ENCODE measurements around the gene THSD7A.

THSD7A gene

GRCh38 chr7:11592699-11593098 is 239.3 kb downstream of the THSD7A start:
- DNase-seq (ENCODE audit: low spot score) = no peak
- in situ Hi-C loops (cut with MboI; ENCODE audit: low sequenced_read_pairs, unreplicated experiment) = no loop called here

DNA sequence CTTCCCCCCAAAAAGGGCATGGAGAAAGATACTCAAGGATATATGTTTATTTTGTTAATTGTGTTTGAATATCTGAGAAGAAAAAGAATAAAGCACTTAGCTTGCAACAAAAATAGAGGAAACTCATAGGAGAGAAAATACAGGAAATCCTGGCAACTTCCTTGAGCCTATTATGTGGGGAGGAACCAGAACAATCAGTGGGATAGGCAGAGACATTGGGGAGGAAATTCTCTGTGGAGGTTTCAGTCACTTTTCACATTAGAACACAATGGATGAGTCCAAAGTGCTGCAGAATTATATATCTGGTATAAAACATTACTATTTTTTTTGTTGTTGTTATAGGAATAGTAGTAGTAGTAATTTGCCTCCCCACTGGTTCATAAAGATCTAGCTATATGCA is 240.1 kb downstream of the THSD7A start:
- no peak for DNase-seq (ENCODE audit: low spot score)
- TF ChIP-seq, protein P1, sequence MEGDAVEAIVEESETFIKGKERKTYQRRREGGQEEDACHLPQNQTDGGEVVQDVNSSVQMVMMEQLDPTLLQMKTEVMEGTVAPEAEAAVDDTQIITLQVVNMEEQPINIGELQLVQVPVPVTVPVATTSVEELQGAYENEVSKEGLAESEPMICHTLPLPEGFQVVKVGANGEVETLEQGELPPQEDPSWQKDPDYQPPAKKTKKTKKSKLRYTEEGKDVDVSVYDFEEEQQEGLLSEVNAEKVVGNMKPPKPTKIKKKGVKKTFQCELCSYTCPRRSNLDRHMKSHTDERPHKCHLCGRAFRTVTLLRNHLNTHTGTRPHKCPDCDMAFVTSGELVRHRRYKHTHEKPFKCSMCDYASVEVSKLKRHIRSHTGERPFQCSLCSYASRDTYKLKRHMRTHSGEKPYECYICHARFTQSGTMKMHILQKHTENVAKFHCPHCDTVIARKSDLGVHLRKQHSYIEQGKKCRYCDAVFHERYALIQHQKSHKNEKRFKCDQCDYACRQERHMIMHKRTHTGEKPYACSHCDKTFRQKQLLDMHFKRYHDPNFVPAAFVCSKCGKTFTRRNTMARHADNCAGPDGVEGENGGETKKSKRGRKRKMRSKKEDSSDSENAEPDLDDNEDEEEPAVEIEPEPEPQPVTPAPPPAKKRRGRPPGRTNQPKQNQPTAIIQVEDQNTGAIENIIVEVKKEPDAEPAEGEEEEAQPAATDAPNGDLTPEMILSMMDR (IDR thresholded peaks at IDR 0.05; ENCODE audit: borderline replicate concordance, control extremely low read depth, extremely low read depth, insufficient read depth, missing control alignments) = no peak
- in situ Hi-C loops (cut with MboI; ENCODE audit: low sequenced_read_pairs, unreplicated experiment) = no loop called here

More at GRCh38 chr7:11592699-11593098, 239.3 kb downstream of the THSD7A start:
- TF ChIP-seq, protein P1 (IDR thresholded peaks at IDR 0.05; ENCODE audit: borderline replicate concordance, control extremely low read depth, extremely low read depth, insufficient read depth, missing control alignments) = no peak

DNA sequence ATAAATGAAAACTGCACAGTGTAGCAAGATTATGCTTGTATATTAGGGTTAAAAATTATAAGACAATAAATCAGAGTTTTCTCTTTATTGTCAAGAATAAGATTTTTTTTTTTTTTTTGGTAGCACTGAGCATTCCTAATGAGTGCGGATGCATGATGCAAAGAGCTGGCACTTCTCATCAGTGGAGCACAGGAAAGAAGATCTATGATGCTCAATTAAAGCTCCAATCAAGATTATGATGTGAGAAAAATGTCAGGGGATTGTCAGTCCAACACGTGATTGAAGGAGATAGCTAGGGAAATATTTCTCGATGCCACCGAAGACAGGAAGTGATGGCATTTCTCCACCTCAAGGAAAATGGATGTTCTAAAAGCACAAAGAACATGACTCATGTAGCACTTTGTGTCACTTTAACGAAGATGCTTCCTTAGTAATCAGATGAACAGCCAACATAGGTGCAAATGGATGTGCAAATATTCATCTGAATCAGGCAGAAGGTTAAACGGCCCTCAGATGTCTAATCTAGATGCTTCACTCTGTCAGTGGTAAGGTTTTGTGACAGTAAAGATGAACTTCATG is 240.9 kb downstream of the THSD7A start:
- no peak for DNase-seq (ENCODE audit: low spot score)
- in situ Hi-C loops (cut with MboI; ENCODE audit: low sequenced_read_pairs, unreplicated experiment) = no loop called here
- TF ChIP-seq, protein P1 (IDR thresholded peaks at IDR 0.05; ENCODE audit: borderline replicate concordance, control extremely low read depth, extremely low read depth, insufficient read depth, missing control alignments) = no peak

DNA sequence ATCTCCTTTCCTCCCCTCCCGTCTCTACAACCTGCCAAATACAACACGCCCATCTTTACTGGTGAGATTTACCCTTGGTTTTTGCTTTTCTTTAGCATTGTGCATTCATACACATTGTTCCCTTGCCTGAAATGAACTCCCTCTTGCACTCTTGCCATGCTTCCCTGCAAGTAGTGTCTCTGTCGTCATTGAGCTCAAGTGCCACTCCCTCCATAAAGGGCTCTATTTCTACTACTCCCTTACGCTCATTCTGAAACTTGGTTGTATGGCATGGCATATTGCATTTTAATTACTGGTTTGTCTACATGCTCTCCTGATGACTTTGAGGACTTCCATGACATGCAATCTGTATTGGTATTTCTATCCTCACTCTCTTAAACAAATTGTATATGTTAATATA is 242.7 kb downstream of the THSD7A start:
- in situ Hi-C loops (cut with MboI; ENCODE audit: low sequenced_read_pairs, unreplicated experiment) = no loop called here
- no peak for DNase-seq (ENCODE audit: low spot score)
- TF ChIP-seq, protein P1 (IDR thresholded peaks at IDR 0.05; ENCODE audit: borderline replicate concordance, control extremely low read depth, extremely low read depth, insufficient read depth, missing control alignments) = no peak

DNA sequence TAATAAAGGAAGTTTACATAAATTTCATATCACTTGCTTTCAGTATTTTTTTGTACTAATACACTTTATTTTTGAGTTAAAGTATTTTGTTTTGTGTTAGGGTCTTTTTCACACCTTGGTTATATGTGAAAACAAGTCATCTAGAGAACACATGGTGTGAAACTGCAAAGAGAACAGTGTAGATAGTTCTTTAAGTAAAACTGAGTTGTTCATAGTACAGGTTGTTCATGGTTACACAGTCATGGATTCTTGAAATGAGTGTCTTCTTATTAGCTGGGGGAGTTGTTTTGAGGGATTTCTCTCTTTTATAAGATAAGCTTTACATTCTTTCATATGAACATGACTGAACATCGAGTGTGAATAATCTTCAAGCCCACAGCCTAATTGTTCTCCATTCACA is 244.2 kb downstream of the THSD7A start:
- TF ChIP-seq, protein P1 (IDR thresholded peaks at IDR 0.05; ENCODE audit: borderline replicate concordance, control extremely low read depth, extremely low read depth, insufficient read depth, missing control alignments) = no peak
- in situ Hi-C loops (cut with MboI; ENCODE audit: low sequenced_read_pairs, unreplicated experiment) = no loop called here
- no peak for DNase-seq (ENCODE audit: low spot score)

DNA sequence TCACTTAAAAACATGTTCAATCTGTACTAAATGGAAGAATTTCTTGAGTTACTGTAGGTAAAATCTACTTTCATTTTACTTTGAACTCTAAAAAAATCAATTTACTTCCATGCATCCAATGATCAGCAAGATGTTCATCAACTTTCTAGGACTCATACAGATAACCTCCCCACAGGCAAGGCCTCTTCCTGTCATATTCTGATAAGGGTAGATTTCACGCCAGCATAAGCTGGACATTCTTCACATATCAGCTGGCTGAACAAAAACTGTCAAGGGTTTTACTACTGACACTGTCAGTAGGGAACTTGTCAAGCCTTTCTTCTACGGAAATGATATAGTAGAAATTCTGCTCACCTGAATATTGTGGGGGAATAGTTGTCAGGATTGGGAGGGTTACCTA is 244.9 kb downstream of the THSD7A start:
- in situ Hi-C loops (cut with MboI; ENCODE audit: low sequenced_read_pairs, unreplicated experiment) = no loop called here
- TF ChIP-seq, protein P1 (IDR thresholded peaks at IDR 0.05; ENCODE audit: borderline replicate concordance, control extremely low read depth, extremely low read depth, insufficient read depth, missing control alignments) = no peak
- DNase-seq (ENCODE audit: low spot score) = no peak

All from GM13976 (cell line).